ENCODE data around the gene B3GNT9. TPM values are rescaled to one million over a fixed set of nuclear protein-coding genes. Genes with fewer than 3 reads are reported as not detected.

B3GNT9 gene
- total and polyA plus RNA-seq, 7 donors: 0.46 to 18.8 (median 8.7) TPM

DNA sequence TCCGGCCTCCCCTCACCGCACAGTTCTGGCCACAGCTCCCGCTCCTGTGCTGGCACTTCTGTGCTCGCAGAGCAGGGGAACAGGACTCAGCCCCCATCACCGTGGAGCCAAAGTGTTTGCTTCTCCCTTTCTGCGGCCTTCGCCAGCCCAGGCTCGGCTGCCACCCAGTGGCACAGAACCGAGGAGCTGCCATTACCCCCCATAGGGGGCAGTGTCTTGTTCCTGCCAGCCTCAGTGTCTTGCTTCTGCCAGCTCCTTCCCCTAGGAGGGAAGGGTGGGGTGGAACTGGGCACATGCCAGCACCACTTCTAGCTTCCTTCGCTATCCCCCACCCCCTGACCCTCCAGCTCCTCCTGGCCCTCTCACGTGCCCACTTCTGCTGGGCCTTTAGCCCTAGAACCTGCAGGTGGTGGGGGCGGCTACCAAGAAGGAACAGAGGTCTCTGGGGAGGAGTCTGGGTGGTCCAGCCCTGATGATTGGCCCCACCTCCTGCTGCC, 47.5 kb upstream of the B3GNT9 start:
- H3K4me3 ChIP-seq: no peak overlapping the region

DNA sequence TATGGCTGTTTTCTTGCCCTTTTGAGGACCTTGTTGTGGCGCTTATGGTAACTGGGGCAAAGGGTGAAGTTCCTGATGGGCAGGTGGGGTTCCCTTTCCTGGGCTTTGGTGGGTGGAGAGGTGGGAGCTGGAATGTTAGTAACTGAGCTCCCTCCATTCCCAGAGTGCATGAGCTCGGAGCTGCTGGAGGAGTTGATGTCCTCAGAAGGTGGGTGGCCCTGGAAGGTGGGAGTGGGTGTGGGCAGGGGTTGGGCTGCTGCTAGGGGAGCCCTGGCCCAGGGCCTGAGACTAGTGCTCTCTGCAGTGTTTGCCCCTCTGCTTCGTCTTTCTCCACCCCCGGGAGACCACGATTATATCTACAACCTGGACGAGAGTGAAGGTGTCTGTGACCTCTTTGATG, 46.9 kb upstream of the B3GNT9 start:
- Histone ChIP-seq H3K4me3 (no peak overlapping the region), H3K4me1 (peaks cover under 1 to 28% (median 24%) of the 10 kb centered on the region in 4 donors), H3K36me3 (peaks cover 33 to 63% (median 48%) of the 10 kb centered on the region in 4 donors), H3K27ac (no peak overlapping the region), H3K27me3 (no peaks in the 10 kb centered on the region), H3K9me3 (no peaks in the 10 kb centered on the region)
- TF ChIP-seq, protein P1, sequence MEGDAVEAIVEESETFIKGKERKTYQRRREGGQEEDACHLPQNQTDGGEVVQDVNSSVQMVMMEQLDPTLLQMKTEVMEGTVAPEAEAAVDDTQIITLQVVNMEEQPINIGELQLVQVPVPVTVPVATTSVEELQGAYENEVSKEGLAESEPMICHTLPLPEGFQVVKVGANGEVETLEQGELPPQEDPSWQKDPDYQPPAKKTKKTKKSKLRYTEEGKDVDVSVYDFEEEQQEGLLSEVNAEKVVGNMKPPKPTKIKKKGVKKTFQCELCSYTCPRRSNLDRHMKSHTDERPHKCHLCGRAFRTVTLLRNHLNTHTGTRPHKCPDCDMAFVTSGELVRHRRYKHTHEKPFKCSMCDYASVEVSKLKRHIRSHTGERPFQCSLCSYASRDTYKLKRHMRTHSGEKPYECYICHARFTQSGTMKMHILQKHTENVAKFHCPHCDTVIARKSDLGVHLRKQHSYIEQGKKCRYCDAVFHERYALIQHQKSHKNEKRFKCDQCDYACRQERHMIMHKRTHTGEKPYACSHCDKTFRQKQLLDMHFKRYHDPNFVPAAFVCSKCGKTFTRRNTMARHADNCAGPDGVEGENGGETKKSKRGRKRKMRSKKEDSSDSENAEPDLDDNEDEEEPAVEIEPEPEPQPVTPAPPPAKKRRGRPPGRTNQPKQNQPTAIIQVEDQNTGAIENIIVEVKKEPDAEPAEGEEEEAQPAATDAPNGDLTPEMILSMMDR (IDR thresholded peaks at IDR 0.05): no peak
- TF ChIP-seq POLR2A (IDR thresholded peaks at IDR 0.05) (no peak), EP300 (IDR thresholded peaks at IDR 0.05) (no peak), POLR2AphosphoS5 (IDR thresholded peaks at IDR 0.05) (no peak)
- no peak for DNase-seq
- intact Hi-C loops (cut with DNase I): no loop called here
- WGBS, 2 donors: 61 to 84% methylated on average over 6 of the region's 6 CpGs

More for the DNA sequence above, 47.5 kb upstream of the B3GNT9 start:
- Histone ChIP-seq H3K4me1 (peaks cover 0 to 22% (median 19%) of the 10 kb centered on the region in 4 donors), H3K9me3 (no peaks in the 10 kb centered on the region), H3K27ac (peak overlapping the region in 1 of 4 donors; percentile 20), H3K36me3 (peaks cover 33 to 62% (median 48%) of the 10 kb centered on the region in 4 donors), H3K27me3 (no peaks in the 10 kb centered on the region)
- no peak for DNase-seq
- 27 to 62% methylated on average over 12 of the region's 12 CpGs for WGBS, 2 donors
- intact Hi-C loops (cut with DNase I): no loop called here
- TF ChIP-seq POLR2AphosphoS5 (IDR thresholded peaks at IDR 0.05): no peak
- TF ChIP-seq, protein P1 (IDR thresholded peaks at IDR 0.05): peak in 3 of 4 experiments; percentile 17 to 52 (median 33)
- TF ChIP-seq POLR2A (IDR thresholded peaks at IDR 0.05): no peak

DNA sequence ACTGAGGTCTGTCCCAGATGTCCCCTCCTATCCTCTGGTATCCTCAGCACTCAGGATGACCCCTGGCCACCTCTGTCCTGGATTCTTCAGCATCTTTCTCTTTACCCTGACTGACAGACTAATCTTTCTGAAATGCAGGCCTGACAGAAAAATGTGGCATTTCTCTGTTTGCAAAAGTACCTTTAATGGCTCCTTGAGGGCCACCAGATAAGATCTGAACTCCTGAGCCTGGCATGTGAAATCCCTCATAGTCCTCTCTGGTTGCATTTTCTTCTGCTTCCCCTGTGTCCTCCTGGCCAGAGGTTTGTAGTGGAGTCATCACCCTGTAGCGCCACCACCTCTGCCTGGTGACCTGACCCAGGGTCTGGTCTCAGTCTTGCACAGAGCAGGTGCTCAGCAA, 46.1 kb upstream of the B3GNT9 start:
- 97% methylated on average over 1 of the region's 1 CpG for WGBS, 2 donors
- Histone ChIP-seq H3K9me3 (no peaks in the 10 kb centered on the region), H3K27ac (no peak overlapping the region), H3K27me3 (no peaks in the 10 kb centered on the region), H3K4me1 (peaks cover 1 to 32% (median 28%) of the 10 kb centered on the region in 4 donors), H3K36me3 (peaks cover 33 to 59% (median 45%) of the 10 kb centered on the region in 4 donors), H3K4me3 (no peak overlapping the region)
- no peak for DNase-seq
- no peak for TF ChIP-seq EP300 (IDR thresholded peaks at IDR 0.05)
- TF ChIP-seq, protein P1 (IDR thresholded peaks at IDR 0.05): no peak
- no peak for TF ChIP-seq POLR2A (IDR thresholded peaks at IDR 0.05)
- TF ChIP-seq POLR2AphosphoS5 (IDR thresholded peaks at IDR 0.05): no peak
- intact Hi-C loops (cut with DNase I): no loop called here

DNA sequence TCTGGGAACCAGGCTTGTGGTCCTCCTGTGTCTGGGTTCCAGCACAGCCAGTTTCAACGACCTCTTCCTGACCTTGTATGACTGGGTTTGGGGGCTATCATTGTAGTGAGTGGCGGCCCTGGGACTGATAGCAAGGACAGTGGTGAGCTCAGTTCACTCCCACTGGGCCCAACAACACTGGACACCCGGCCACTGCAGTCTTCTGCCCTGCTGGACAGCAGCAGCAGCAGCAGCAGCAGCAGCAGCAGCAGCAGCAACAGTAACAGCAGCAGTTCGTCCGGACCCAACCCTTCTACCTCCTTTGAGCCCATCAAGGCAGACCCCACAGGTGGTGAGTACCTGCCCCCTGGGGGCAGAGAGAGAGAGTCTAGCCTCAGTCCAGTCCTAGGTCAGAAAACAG, 44.9 kb upstream of the B3GNT9 start:
- Histone ChIP-seq H3K27ac (no peak overlapping the region), H3K27me3 (no peaks in the 10 kb centered on the region), H3K9me3 (no peaks in the 10 kb centered on the region), H3K4me1 (peaks cover 1 to 38% (median 35%) of the 10 kb centered on the region in 4 donors), H3K36me3 (peaks cover 33 to 53% (median 42%) of the 10 kb centered on the region in 4 donors), H3K4me3 (no peak overlapping the region)
- TF ChIP-seq POLR2A (IDR thresholded peaks at IDR 0.05) (no peak), POLR2AphosphoS5 (IDR thresholded peaks at IDR 0.05) (no peak)
- intact Hi-C loops (cut with DNase I): no loop called here
- DNase-seq: no peak
- WGBS, 2 donors: 84 to 92% methylated on average over 5 of the region's 5 CpGs

DNA sequence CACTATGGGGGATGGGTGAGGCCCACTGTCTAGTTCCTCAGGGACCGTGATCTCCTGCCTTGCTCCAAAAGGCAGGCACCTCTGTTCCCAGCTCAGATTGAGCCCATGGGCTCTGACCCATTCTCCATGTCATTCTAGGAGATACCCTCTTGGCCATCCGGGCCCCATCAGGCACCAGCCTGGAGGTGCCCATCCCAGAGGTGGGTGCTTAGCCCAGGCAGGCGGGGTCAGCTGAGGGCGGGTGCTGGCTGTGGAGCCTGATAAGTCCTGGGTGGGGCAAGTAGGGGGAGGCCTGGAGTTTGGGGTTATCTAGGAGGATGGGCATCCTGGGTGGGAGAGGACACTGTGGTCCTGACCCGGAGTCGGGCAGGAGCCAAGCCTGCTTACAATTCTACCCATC, 43.5 kb upstream of the B3GNT9 start:
- H3K36me3 ChIP-seq: peaks cover 33 to 53% (median 42%) of the 10 kb centered on the region in 4 donors
- intact Hi-C loops (cut with DNase I): no loop called here
- H3K4me1 ChIP-seq: peaks cover 1 to 34% (median 31%) of the 10 kb centered on the region in 4 donors
- H3K9me3 ChIP-seq: no peaks in the 10 kb centered on the region
- H3K4me3 ChIP-seq: no peak overlapping the region
- TF ChIP-seq POLR2AphosphoS5 (IDR thresholded peaks at IDR 0.05) (no peak), EP300 (IDR thresholded peaks at IDR 0.05) (no peak), POLR2A (IDR thresholded peaks at IDR 0.05) (no peak)
- TF ChIP-seq, protein P1 (IDR thresholded peaks at IDR 0.05): no peak
- 81 to 91% methylated on average over 6 of the region's 6 CpGs for WGBS, 2 donors
- DNase-seq: no peak
- H3K27ac ChIP-seq: no peak overlapping the region
- no peaks in the 10 kb centered on the region for H3K27me3 ChIP-seq
